Measurements from ENCODE around the gene USPL1.

Gene USPL1

GRCh38 chr13:30673669-30674521, 56.2 kb downstream of the USPL1 start:
- peak; percentile 80 for DNase-seq (ENCODE audit: low read depth)
- H3K4me3 ChIP-seq (ENCODE audit: control insufficient read depth, low read depth, low read length), result peak overlapping the region; percentile 60
- TF ChIP-seq CTCF (conservative IDR thresholded peaks at IDR 0.05; ENCODE audit: control insufficient read depth, insufficient read depth, low read depth, low read length), result no peak

GRCh38 chr13:30675717-30676116, 58.0 kb downstream of the USPL1 start:
- DNase-seq (ENCODE audit: low read depth), result no peak
- H3K4me3 ChIP-seq (ENCODE audit: control insufficient read depth, low read depth, low read length), result no peak overlapping the region
- TF ChIP-seq CTCF (conservative IDR thresholded peaks at IDR 0.05; ENCODE audit: control insufficient read depth, insufficient read depth, low read depth, low read length), result no peak

- peak; percentile 55 for TF ChIP-seq CTCF (conservative IDR thresholded peaks at IDR 0.05; ENCODE audit: control insufficient read depth, insufficient read depth, low read depth, low read length)
- H3K4me3 ChIP-seq (ENCODE audit: control insufficient read depth, low read depth, low read length), result no peak overlapping the region
- DNase-seq (ENCODE audit: low read depth), result peak; percentile 55
These were observed 59.0 kb downstream of the USPL1 start for GRCh38 chr13:30676672-30677071.

GRCh38 chr13:30679483-30680330, 62.0 kb downstream of the USPL1 start:
- peak; percentile 75 for TF ChIP-seq CTCF (conservative IDR thresholded peaks at IDR 0.05; ENCODE audit: control insufficient read depth, insufficient read depth, low read depth, low read length)
- no peak overlapping the region for H3K4me3 ChIP-seq (ENCODE audit: control insufficient read depth, low read depth, low read length)

GRCh38 chr13:30681843-30682242, 64.1 kb downstream of the USPL1 start:
- DNase-seq (ENCODE audit: low read depth), result peak; percentile 80
- TF ChIP-seq CTCF (conservative IDR thresholded peaks at IDR 0.05; ENCODE audit: control insufficient read depth, insufficient read depth, low read depth, low read length), result no peak
- no peak overlapping the region for H3K4me3 ChIP-seq (ENCODE audit: control insufficient read depth, low read depth, low read length)

More at GRCh38 chr13:30679483-30680330, 62.0 kb downstream of the USPL1 start:
- peak; percentile 51 for DNase-seq (ENCODE audit: low read depth)

- no peak for TF ChIP-seq CTCF (conservative IDR thresholded peaks at IDR 0.05; ENCODE audit: control insufficient read depth, insufficient read depth, low read depth, low read length)
- H3K4me3 ChIP-seq (ENCODE audit: control insufficient read depth, low read depth, low read length), result no peak overlapping the region
- DNase-seq (ENCODE audit: low read depth), result no peak
These were observed 67.7 kb downstream of the USPL1 start for GRCh38 chr13:30685320-30685859.

Measured in fibroblast of mammary gland (primary cell).